SK-N-SH (cell line): ENCODE data around the gene CASKIN2. TPM values are rescaled to one million over a fixed set of nuclear protein-coding genes. Genes with fewer than 3 reads are reported as not detected.

ENCODE experiments used
- CTCF ChIA-PET: fragments of 300-600, 350-600 bp; formaldehyde crosslinking; extraction: SDS; loops from one replicate; lab custom pipeline; 2021; lab: Yijun Ruan, JAX
- POLR2A ChIA-PET: fragments of 350-600 bp; sonication (Branson Sonifier 250); formaldehyde crosslinking; extraction: SDS; loops from one replicate; lab custom pipeline; 2020; ENCODE audit warnings: antibody characterized with exemption, inconsistent platforms; lab: Yijun Ruan, JAX
- DNase-seq: peaks from one replicate; pipeline ENCODE4 v3.0.0; 2012
- H2AFZ ChIP-seq: fragments of 200-600 bp; sonication (generic); 2 replicates; pipeline ENCODE4 v1.8.1; 2016; ENCODE audit warnings: antibody characterized with exemption, mild to moderate bottlenecking, low read depth
- H3F3A ChIP-seq: fragments of 200-600 bp; sonication (generic); replicated peaks from 2 replicates; pipeline ENCODE3; 2016; ENCODE audit warnings: antibody characterized with exemption, mild to moderate bottlenecking; ENCODE audit not compliant: insufficient read depth
- H3K27ac ChIP-seq, 2 experiments: fragments of 200-500 bp in 1 of 2; fragments of 200-600 bp in 1 of 2; sonication (Bioruptor generic) in 1 of 2; sonication (generic), shearing (Covaris generic) in 1 of 2; 2 replicates each; pipeline versions ENCODE4 v1.5.1 to v1.6.1; 2014 to 2016; ENCODE audit warnings: low read depth in 2 of 2, inconsistent platforms in 1 of 2, low read length in 1 of 2, mild to moderate bottlenecking in 1 of 2, mixed read lengths in 1 of 2
- H3K27me3 ChIP-seq: fragments of 200-600 bp; sonication (generic), shearing (Covaris generic); 2 replicates; pipeline ENCODE4 v1.6.1; 2016; ENCODE audit warnings: mixed run types; ENCODE audit not compliant: insufficient read depth
- H3K36me3 ChIP-seq, 2 experiments: fragments of 200-500 bp in 1 of 2; fragments of 200-600 bp in 1 of 2; sonication (Bioruptor generic) in 1 of 2; sonication (generic) in 1 of 2; replicated peaks in 1 of 2; 2 replicates each; pipeline versions ENCODE3 to v1.5.1; 2014 to 2016; ENCODE audit warnings: low read length in 1 of 2, mild to moderate bottlenecking in 1 of 2; ENCODE audit not compliant: insufficient read depth in 2 of 2, control insufficient read depth in 1 of 2
- H3K4me1 ChIP-seq, 2 experiments: fragments of 200-500 bp in 1 of 2; fragments of 200-600 bp in 1 of 2; sonication (Bioruptor generic) in 1 of 2; sonication (generic), shearing (Covaris generic) in 1 of 2; 2 replicates each; pipeline versions ENCODE4 v1.5.1 to v1.6.1; 2014 to 2016; ENCODE audit warnings: low read depth in 1 of 2, low read length in 1 of 2, mixed run types in 1 of 2; ENCODE audit not compliant: insufficient read depth in 2 of 2, control insufficient read depth in 1 of 2
- H3K4me2 ChIP-seq: fragments of 200-600 bp; sonication (generic), shearing (Covaris generic); 2 replicates; pipeline ENCODE4 v1.6.1; 2017; ENCODE audit warnings: mixed run types
- H3K4me3 ChIP-seq, 2 experiments: fragments of 200-500 bp in 1 of 2; fragments of 200-600 bp in 1 of 2; sonication (Bioruptor generic) in 1 of 2; sonication (generic), shearing (Covaris generic) in 1 of 2; 2 replicates each; pipeline versions ENCODE4 v1.5.1 to v1.8.1; 2014 to 2016; ENCODE audit warnings: low read depth in 2 of 2, inconsistent platforms in 1 of 2, low read length in 1 of 2, mild to moderate bottlenecking in 1 of 2, mixed read lengths in 1 of 2, moderate library complexity in 1 of 2
- H3K79me2 ChIP-seq: fragments of 200-600 bp; sonication (generic); 2 replicates; pipeline ENCODE4 v1.8.1; 2017; ENCODE audit warnings: mild to moderate bottlenecking; ENCODE audit not compliant: insufficient read depth
- H3K9ac ChIP-seq: fragments of 200-600 bp; sonication (generic); 2 replicates; pipeline ENCODE4 v1.6.1; 2017; ENCODE audit warnings: mixed run types
- H3K9me2 ChIP-seq: fragments of 200-600 bp; sonication (generic); 2 replicates; pipeline ENCODE4 v1.6.1; 2017; ENCODE audit warnings: mixed run types
- H3K9me3 ChIP-seq: fragments of 200-600 bp; sonication (generic); 2 replicates; pipeline ENCODE4 v1.6.1; 2017; ENCODE audit warnings: mixed run types, mild to moderate bottlenecking, moderate library complexity
- H4K20me1 ChIP-seq: fragments of 200-600 bp; sonication (generic); 2 replicates; pipeline ENCODE4 v1.6.1; 2017; ENCODE audit warnings: mild to moderate bottlenecking, mixed run types; ENCODE audit not compliant: insufficient read depth
- EZH2phosphoT487 ChIP-seq: fragments of 200-600 bp; sonication (generic); IDR thresholded peaks from 2 replicates; pipeline ENCODE4 v1.6.1; 2017; ENCODE audit warnings: low read depth, mixed run types, mild to moderate bottlenecking, antibody characterized with exemption, moderate library complexity, borderline replicate concordance
- FOXJ3 ChIP-seq: sonication (generic); formaldehyde crosslinking; IDR thresholded peaks from 2 replicates; pipeline ENCODE4 v1.5.1; 2020; ENCODE audit warnings: mild to moderate bottlenecking, missing genetic modification reagents
- FOXM1 ChIP-seq: IDR thresholded peaks from 2 replicates; pipeline ENCODE4 v1.4.0; 2012; ENCODE audit warnings: low read depth, mild to moderate bottlenecking
- MEF2A ChIP-seq: IDR thresholded peaks from 2 replicates; pipeline ENCODE4 v1.4.0; 2012; ENCODE audit warnings: low read depth, borderline replicate concordance
- MXI1 ChIP-seq: IDR thresholded peaks from 2 replicates; pipeline ENCODE4 v1.6.1; 2012; ENCODE audit warnings: mild to moderate bottlenecking, low read depth, low read length, improper control_type of control experiment
- NRF1 ChIP-seq: IDR thresholded peaks from 2 replicates; pipeline ENCODE4 v1.6.1; 2012; ENCODE audit warnings: low read depth, mild to moderate bottlenecking, low read length
- RCOR1 ChIP-seq: fragments of 150-350 bp; IDR thresholded peaks from 2 replicates; pipeline ENCODE4 v1.6.1; 2017; ENCODE audit warnings: antibody characterized with exemption, low read length
- RXRA ChIP-seq: IDR thresholded peaks from 2 replicates; pipeline ENCODE4 v1.4.0; 2012; ENCODE audit warnings: low read depth, mild to moderate bottlenecking, borderline replicate concordance
- YY1 ChIP-seq: IDR thresholded peaks from 2 replicates; pipeline ENCODE4 v1.4.0; 2012; ENCODE audit warnings: low read depth, mild to moderate bottlenecking
- WGBS: methylation state at CpG from one replicate; pipeline ENCODE4 v1.1.6; 2017; ENCODE audit warnings: low lambda C conversion rate; 5-methylcytosine and 5-hydroxymethylcytosine counted together
- polyA plus RNA-seq, 3 experiments: library from polyadenylated mRNA; depleted of rRNA; stranded (reverse); fragments of >200 nt; gene quantifications; 2 replicates each; pipeline ENCODE4 v1.2.3, GENCODE V29; 2012
- TF ChIP-seq, protein P1 (sequence below): IDR thresholded peaks from 2 replicates; pipeline ENCODE4 v1.4.0; 2012; ENCODE audit warnings: low read depth, borderline replicate concordance
- TF ChIP-seq, protein P2 (sequence below): IDR thresholded peaks from 2 replicates; pipeline ENCODE4 v1.6.1; 2012; ENCODE audit warnings: mild to moderate bottlenecking, low read depth, low read length, moderate library complexity
- TF ChIP-seq, protein P3 (sequence below): fragments of 200-600 bp; sonication (generic); IDR thresholded peaks from 2 replicates; pipeline ENCODE4 v1.6.1; 2017; ENCODE audit warnings: antibody characterized with exemption, mild to moderate bottlenecking, moderate library complexity

CASKIN2 gene
- polyA plus RNA-seq, 1 of the 3 experiments (the other 2 are of a cell fraction): 6.5 TPM

DNA sequence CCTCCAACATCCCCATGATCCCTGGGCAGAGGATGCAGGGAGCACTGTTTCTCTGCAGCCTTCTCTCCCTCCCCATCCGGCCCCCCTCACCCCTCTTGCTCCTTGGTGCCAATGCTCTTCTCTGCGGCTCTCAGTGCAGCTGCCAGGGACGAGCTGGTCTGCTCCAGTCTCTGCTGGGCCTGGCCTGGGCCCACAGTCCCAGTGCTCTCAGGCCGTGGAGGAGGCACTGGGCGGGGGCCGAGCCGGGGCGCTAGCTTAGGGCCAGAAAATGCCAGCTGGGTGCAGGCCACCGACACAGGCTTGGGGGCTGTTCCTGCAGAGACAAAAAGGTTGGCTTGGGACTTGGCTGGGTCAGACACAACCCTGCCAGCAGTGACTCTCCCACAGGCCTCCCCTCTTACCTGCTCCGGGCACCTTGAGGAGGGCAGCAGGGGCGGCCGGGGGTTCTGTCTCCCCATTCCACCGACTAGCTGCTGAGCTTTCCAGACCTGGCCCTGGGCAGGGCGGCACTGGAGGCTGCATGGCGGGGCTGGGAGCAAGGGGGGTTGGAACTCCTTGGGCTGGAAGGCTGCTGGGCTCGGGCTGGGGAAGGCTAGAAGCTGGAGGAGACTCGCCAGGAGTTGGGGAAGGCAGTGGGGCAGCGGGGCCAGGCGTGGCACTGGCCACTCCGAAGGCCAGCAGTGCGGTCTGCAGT lies 13.8 kb downstream of the CASKIN2 start:
- DNase-seq: peak; percentile 46
- H3K9me2 ChIP-seq: no peaks in the 10 kb centered on the region
- H3K79me2 ChIP-seq: no peaks in the 10 kb centered on the region
- no peak overlapping the region for H3K27ac ChIP-seq
- ChIA-PET POLR2A (interaction anchor here (1.2 kb wide), 1 partner anchor 30 kb away, joined by 3 read pairs; no protein-coding TSS in a partner anchor), CTCF (interaction anchor here (1.0 to 5.6 kb wide), 9 partner anchors 8 to 262 kb away, joined by 3 to 37 read pairs (median 3); partner anchors contain the start of gene TSEN54)
- no peak overlapping the region for H2AFZ ChIP-seq
- no peak overlapping the region for H3K4me3 ChIP-seq
- H3K4me2 ChIP-seq: no peak overlapping the region
- H3K9ac ChIP-seq: no peak overlapping the region
- peaks cover 4% of the 10 kb centered on the region for H3F3A ChIP-seq
- no peaks in the 10 kb centered on the region for H3K9me3 ChIP-seq
- TF ChIP-seq, protein P1, sequence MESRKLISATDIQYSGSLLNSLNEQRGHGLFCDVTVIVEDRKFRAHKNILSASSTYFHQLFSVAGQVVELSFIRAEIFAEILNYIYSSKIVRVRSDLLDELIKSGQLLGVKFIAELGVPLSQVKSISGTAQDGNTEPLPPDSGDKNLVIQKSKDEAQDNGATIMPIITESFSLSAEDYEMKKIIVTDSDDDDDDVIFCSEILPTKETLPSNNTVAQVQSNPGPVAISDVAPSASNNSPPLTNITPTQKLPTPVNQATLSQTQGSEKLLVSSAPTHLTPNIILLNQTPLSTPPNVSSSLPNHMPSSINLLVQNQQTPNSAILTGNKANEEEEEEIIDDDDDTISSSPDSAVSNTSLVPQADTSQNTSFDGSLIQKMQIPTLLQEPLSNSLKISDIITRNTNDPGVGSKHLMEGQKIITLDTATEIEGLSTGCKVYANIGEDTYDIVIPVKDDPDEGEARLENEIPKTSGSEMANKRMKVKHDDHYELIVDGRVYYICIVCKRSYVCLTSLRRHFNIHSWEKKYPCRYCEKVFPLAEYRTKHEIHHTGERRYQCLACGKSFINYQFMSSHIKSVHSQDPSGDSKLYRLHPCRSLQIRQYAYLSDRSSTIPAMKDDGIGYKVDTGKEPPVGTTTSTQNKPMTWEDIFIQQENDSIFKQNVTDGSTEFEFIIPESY: no peak
- TF ChIP-seq FOXJ3 (CRISPR knock-in tag): no peak
- 96% methylated on average over 19 of the region's 21 CpGs for WGBS
- no peaks in the 10 kb centered on the region for H3K27me3 ChIP-seq
- H4K20me1 ChIP-seq: no peaks in the 10 kb centered on the region
- no peaks in the 10 kb centered on the region for H3K4me1 ChIP-seq
- peaks cover 10 to 69% of the 10 kb centered on the region in 2 experiments for H3K36me3 ChIP-seq

DNA sequence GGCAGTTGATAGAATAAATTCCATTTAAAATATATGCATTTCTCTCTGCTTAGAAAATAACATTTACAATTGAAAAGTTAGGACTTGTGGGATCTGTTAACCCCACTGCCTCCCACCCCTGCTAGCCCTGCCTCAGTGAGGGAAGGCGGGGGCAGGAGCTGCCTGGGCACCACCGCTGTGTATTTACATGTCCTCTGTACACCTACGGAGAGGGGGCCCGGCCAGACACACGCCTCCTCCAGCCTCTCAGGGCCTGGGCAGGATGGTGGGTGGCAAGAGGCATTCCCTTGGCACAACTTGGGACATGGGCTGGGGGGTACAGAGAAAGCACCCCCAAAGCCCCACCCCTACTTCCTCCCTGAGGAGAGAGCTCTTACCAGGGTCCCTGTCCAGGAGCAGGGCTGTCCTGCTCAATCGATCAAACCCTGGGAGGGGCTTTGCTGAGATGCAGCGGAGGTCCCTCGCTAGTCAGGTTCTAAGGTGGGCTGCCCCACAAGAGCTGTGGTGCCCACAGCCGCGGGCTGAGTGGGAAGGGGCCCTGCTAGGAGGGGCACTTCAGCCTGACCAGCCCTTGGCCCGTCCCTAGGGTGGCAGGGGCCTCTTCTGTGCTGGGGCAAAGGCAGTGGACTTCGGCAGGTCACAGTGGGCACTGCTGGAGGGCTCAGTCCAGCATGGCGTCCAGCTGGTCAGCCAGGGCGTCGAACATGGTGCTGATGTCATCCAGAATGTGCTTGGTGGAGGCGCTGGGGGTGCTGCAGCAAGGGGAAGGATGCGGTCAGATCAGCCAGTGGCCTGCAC lies 14.7 kb downstream of the CASKIN2 start:
- Histone ChIP-seq H4K20me1 (no peaks in the 10 kb centered on the region), H3K36me3 (peaks cover 10 to 70% of the 10 kb centered on the region in 2 experiments), H3K4me2 (no peak overlapping the region), H3K4me3 (no peak overlapping the region), H3K9me3 (no peaks in the 10 kb centered on the region), H3K4me1 (no peaks in the 10 kb centered on the region), H3K9ac (no peak overlapping the region), H3K27ac (no peak overlapping the region; a peak in 1 of 4 replicates), H2AFZ (no peak overlapping the region), H3K79me2 (no peaks in the 10 kb centered on the region), H3K27me3 (no peaks in the 10 kb centered on the region), H3F3A (peaks cover 4% of the 10 kb centered on the region), H3K9me2 (no peaks in the 10 kb centered on the region)
- ChIA-PET CTCF (interaction anchor here (1.2 to 5.6 kb wide), 7 partner anchors 9 to 88 kb away, joined by 3 to 37 read pairs (median 3); partner anchors contain the start of gene TSEN54), POLR2A (interaction anchor here (0.9 to 1.2 kb wide), 4 partner anchors 7 to 29 kb away, joined by 3 read pairs; no protein-coding TSS in a partner anchor)
- no peak for TF ChIP-seq MEF2A
- TF ChIP-seq MXI1: no peak
- TF ChIP-seq FOXM1: no peak
- TF ChIP-seq EZH2phosphoT487: no peak
- TF ChIP-seq NRF1: no peak
- TF ChIP-seq, protein P2, sequence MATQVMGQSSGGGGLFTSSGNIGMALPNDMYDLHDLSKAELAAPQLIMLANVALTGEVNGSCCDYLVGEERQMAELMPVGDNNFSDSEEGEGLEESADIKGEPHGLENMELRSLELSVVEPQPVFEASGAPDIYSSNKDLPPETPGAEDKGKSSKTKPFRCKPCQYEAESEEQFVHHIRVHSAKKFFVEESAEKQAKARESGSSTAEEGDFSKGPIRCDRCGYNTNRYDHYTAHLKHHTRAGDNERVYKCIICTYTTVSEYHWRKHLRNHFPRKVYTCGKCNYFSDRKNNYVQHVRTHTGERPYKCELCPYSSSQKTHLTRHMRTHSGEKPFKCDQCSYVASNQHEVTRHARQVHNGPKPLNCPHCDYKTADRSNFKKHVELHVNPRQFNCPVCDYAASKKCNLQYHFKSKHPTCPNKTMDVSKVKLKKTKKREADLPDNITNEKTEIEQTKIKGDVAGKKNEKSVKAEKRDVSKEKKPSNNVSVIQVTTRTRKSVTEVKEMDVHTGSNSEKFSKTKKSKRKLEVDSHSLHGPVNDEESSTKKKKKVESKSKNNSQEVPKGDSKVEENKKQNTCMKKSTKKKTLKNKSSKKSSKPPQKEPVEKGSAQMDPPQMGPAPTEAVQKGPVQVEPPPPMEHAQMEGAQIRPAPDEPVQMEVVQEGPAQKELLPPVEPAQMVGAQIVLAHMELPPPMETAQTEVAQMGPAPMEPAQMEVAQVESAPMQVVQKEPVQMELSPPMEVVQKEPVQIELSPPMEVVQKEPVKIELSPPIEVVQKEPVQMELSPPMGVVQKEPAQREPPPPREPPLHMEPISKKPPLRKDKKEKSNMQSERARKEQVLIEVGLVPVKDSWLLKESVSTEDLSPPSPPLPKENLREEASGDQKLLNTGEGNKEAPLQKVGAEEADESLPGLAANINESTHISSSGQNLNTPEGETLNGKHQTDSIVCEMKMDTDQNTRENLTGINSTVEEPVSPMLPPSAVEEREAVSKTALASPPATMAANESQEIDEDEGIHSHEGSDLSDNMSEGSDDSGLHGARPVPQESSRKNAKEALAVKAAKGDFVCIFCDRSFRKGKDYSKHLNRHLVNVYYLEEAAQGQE: no peak
- TF ChIP-seq, protein P3, sequence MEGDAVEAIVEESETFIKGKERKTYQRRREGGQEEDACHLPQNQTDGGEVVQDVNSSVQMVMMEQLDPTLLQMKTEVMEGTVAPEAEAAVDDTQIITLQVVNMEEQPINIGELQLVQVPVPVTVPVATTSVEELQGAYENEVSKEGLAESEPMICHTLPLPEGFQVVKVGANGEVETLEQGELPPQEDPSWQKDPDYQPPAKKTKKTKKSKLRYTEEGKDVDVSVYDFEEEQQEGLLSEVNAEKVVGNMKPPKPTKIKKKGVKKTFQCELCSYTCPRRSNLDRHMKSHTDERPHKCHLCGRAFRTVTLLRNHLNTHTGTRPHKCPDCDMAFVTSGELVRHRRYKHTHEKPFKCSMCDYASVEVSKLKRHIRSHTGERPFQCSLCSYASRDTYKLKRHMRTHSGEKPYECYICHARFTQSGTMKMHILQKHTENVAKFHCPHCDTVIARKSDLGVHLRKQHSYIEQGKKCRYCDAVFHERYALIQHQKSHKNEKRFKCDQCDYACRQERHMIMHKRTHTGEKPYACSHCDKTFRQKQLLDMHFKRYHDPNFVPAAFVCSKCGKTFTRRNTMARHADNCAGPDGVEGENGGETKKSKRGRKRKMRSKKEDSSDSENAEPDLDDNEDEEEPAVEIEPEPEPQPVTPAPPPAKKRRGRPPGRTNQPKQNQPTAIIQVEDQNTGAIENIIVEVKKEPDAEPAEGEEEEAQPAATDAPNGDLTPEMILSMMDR: no peak
- no peak for TF ChIP-seq YY1
- no peak for TF ChIP-seq RXRA
- no peak for TF ChIP-seq RCOR1
- WGBS: 95% methylated on average over 16 of the region's 17 CpGs
- DNase-seq: peak; percentile 42
